MCF 10A (cell line): ENCODE data around the gene SMARCA1. TPM values are rescaled to one million over a fixed set of nuclear protein-coding genes. Genes with fewer than 3 reads are reported as not detected.
"Not testable (repeated sequence)": the region's sequence is repeated elsewhere in the genome, so short reads cannot be mapped to it uniquely, and the experiment has no call there.

ENCODE experiments used
- BruUV-seq: library from RNA; stranded (reverse); fragments of 400-500 nt; replicated peaks from 2 replicates; lab custom pipeline; 2021; lab: Mats Ljungman, UMichigan
- CTCF ChIA-PET: fragments of 300-600 bp; sonication (Branson Sonifier 250); formaldehyde crosslinking; extraction: SDS; loops from one replicate; lab custom pipeline; 2021; ENCODE audit warnings: antibody characterized with exemption, inconsistent platforms; lab: Yijun Ruan, JAX
- POLR2A ChIA-PET: fragments of 300-600, 350-650 bp; sonication (Branson Sonifier 250); formaldehyde crosslinking; extraction: SDS; loops from one replicate; lab custom pipeline; 2020; ENCODE audit warnings: antibody characterized with exemption, inconsistent platforms; lab: Yijun Ruan, JAX
- DNase-seq: peaks from one replicate; pipeline ENCODE4 v3.0.0-alpha.2; 2018; ENCODE audit not compliant: unreplicated experiment
- H3K27ac Mint-ChIP-seq: one replicate; pipeline ENCODE4 v1.8.0; 2022; ENCODE audit warnings: mild to moderate bottlenecking, low read depth, mixed read lengths; ENCODE audit not compliant: unreplicated experiment
- H3K27me3 Mint-ChIP-seq: one replicate; pipeline ENCODE4 v1.8.0; 2022; ENCODE audit warnings: mixed read lengths; ENCODE audit not compliant: insufficient read depth, unreplicated experiment
- H3K36me3 Mint-ChIP-seq: one replicate; pipeline ENCODE4 v1.8.0; 2022; ENCODE audit warnings: mild to moderate bottlenecking, moderate library complexity, mixed read lengths; ENCODE audit not compliant: insufficient read depth, unreplicated experiment
- H3K4me1 Mint-ChIP-seq: one replicate; pipeline ENCODE4 v1.8.0; 2022; ENCODE audit warnings: mixed read lengths; ENCODE audit not compliant: insufficient read depth, unreplicated experiment
- H3K4me3 Mint-ChIP-seq: one replicate; pipeline ENCODE4 v1.8.0; 2022; ENCODE audit warnings: mild to moderate bottlenecking, moderate library complexity, mixed read lengths; ENCODE audit not compliant: unreplicated experiment
- H3K9me3 Mint-ChIP-seq: one replicate; pipeline ENCODE4 v1.8.0; 2022; ENCODE audit warnings: mixed read lengths; ENCODE audit not compliant: unreplicated experiment
- CTCF ChIP-seq: fragments of 200-600 bp; IDR thresholded peaks from one replicate; pipeline ENCODE4 v1.8.0; 2022; ENCODE audit warnings: antibody characterized with exemption, mild to moderate bottlenecking; ENCODE audit not compliant: unreplicated experiment
- intact Hi-C: fragments of 100-400 bp; cut with micrococcal nuclease; formaldehyde crosslinking; loops from 2 replicates; pipeline ENCODE4 v1.14.1; 2022
- total RNA-seq: library from RNA; stranded (reverse); gene quantifications from 2 replicates; pipeline ENCODE4 v1.2.3, GENCODE V29; 2022

The SMARCA1 gene
- total RNA-seq, 1 experiment from 2014 or later, result 1.7 TPM

- TF ChIP-seq CTCF, result no peak
- H3K4me3 Mint-ChIP-seq, result no peak overlapping the region
- ChIA-PET CTCF (no interaction called here), POLR2A (no interaction called here)
- peaks cover 30% of the 10 kb centered on the region for H3K27me3 Mint-ChIP-seq
- no TSS peak for BruUV-seq
- no peak for DNase-seq
- H3K9me3 Mint-ChIP-seq, result no peaks in the 10 kb centered on the region
- intact Hi-C loops, result no loop called here
- peaks cover 17% of the 10 kb centered on the region for H3K36me3 Mint-ChIP-seq
- no peak overlapping the region for H3K27ac Mint-ChIP-seq
- no peaks in the 10 kb centered on the region for H3K4me1 Mint-ChIP-seq
These were observed 36.5 kb upstream of the SMARCA1 start for GRCh38 chrX:129559783-129560182.

- no peak overlapping the region for H3K4me3 Mint-ChIP-seq
- no peaks in the 10 kb centered on the region for H3K4me1 Mint-ChIP-seq
- no peak overlapping the region for H3K27ac Mint-ChIP-seq
- ChIA-PET POLR2A (interaction anchor here (0.6 kb wide), 1 partner anchor 487 kb away, joined by 3 read pairs; no protein-coding TSS in a partner anchor), CTCF (interaction anchor here (0.6 to 0.9 kb wide), 3 partner anchors 43 to 876 kb away, joined by 3 to 4 read pairs (median 3); no protein-coding TSS in a partner anchor)
- H3K9me3 Mint-ChIP-seq, result no peaks in the 10 kb centered on the region
- intact Hi-C loops, result no loop called here
- DNase-seq, result no peak
- H3K27me3 Mint-ChIP-seq, result peaks cover 27% of the 10 kb centered on the region
- TF ChIP-seq CTCF, result no peak
- H3K36me3 Mint-ChIP-seq, result peaks cover 17% of the 10 kb centered on the region
- no TSS peak for BruUV-seq
These were observed 34.7 kb upstream of the SMARCA1 start for GRCh38 chrX:129557844-129558480.

GRCh38 chrX:129556806-129557315 lies 33.6 kb upstream of the SMARCA1 start:
- Mint-ChIP-seq H3K4me1 (no peaks in the 10 kb centered on the region), H3K27me3 (peaks cover 16% of the 10 kb centered on the region), H3K36me3 (peaks cover 7% of the 10 kb centered on the region), H3K4me3 (no peak overlapping the region), H3K27ac (no peak overlapping the region), H3K9me3 (no peaks in the 10 kb centered on the region)
- BruUV-seq, result no TSS peak
- TF ChIP-seq CTCF, result no peak
- DNase-seq, result no peak
- CTCF ChIA-PET, result interaction anchor here (0.6 kb wide), 1 partner anchor 837 kb away, joined by 4 read pairs; no protein-coding TSS in a partner anchor
- intact Hi-C loops, result no loop called here
- POLR2A ChIA-PET, result no interaction called here

- BruUV-seq, H3K27me3 Mint-ChIP-seq, H3K36me3 Mint-ChIP-seq, H3K27ac Mint-ChIP-seq, H3K9me3 Mint-ChIP-seq, intact Hi-C loops, H3K4me1 Mint-ChIP-seq, H3K4me3 Mint-ChIP-seq, POLR2A ChIA-PET, DNase-seq: not testable (repeated sequence)
- CTCF ChIA-PET, result interaction anchor here (0.6 to 0.8 kb wide), 2 partner anchors 128 to 160 kb away, joined by 3 to 5 read pairs; no protein-coding TSS in a partner anchor
These were observed 31.5 kb upstream of the SMARCA1 start for GRCh38 chrX:129554816-129555215.
